ENCODE measurements around the gene TNFAIP2.

GRCh38 chr14:103136388-103137271 lies 13.4 kb downstream of the TNFAIP2 start:
- TF ChIP-seq CTCF (conservative IDR thresholded peaks at IDR 0.05; ENCODE audit: low read depth, low read length) = 0 out of 2 replicates have a peak, but pooled peaks have one; percentile 7
- TF ChIP-seq MAFK (IDR thresholded peaks at IDR 0.05; ENCODE audit: low read depth, low read length) = peak; percentile 95
- no peak for TF ChIP-seq POLR2A (IDR thresholded peaks at IDR 0.05; ENCODE audit: low read depth, low read length)
- TF ChIP-seq CEBPB (IDR thresholded peaks at IDR 0.05; ENCODE audit: low read depth, low read length) = no peak
- TF ChIP-seq RFX5 (IDR thresholded peaks at IDR 0.05; ENCODE audit: low read depth, low read length) = no peak
- no peak for TF ChIP-seq USF2 (IDR thresholded peaks at IDR 0.05; ENCODE audit: low read depth, low read length)
- no peak for TF ChIP-seq BHLHE40 (IDR thresholded peaks at IDR 0.05; ENCODE audit: low read depth, low read length)
- TF ChIP-seq MAZ (IDR thresholded peaks at IDR 0.05; ENCODE audit: borderline replicate concordance, low read depth, low read length) = peak; percentile 55; the same call in 1 of the 2 replicates
- TF ChIP-seq SMC3 (IDR thresholded peaks at IDR 0.05; ENCODE audit: low read depth, low read length) = no peak
- peak; percentile 55 for TF ChIP-seq FOS (IDR thresholded peaks at IDR 0.05; ENCODE audit: low read depth, low read length)
- TF ChIP-seq RAD21 (IDR thresholded peaks at IDR 0.05; ENCODE audit: low read length) = no peak
- TF ChIP-seq, protein P1, sequence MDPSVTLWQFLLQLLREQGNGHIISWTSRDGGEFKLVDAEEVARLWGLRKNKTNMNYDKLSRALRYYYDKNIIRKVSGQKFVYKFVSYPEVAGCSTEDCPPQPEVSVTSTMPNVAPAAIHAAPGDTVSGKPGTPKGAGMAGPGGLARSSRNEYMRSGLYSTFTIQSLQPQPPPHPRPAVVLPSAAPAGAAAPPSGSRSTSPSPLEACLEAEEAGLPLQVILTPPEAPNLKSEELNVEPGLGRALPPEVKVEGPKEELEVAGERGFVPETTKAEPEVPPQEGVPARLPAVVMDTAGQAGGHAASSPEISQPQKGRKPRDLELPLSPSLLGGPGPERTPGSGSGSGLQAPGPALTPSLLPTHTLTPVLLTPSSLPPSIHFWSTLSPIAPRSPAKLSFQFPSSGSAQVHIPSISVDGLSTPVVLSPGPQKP (IDR thresholded peaks at IDR 0.05; ENCODE audit: borderline replicate concordance, low read depth, low read length) = no peak
- no peak for TF ChIP-seq MXI1 (IDR thresholded peaks at IDR 0.05; ENCODE audit: borderline replicate concordance, low read depth, low read length)
- no peak for TF ChIP-seq RCOR1 (IDR thresholded peaks at IDR 0.05; ENCODE audit: insufficient replicate concordance, low read length)

All from IMR-90 (cell line).